Liver (tissue), 9 donors: Measurements from ENCODE around the gene TRIM3. TPM values are rescaled to one million over a fixed set of nuclear protein-coding genes. Genes with fewer than 3 reads are reported as not detected.

Source experiments
- DNase-seq: peaks from one replicate; pipeline ENCODE4 v3.0.0-alpha.2; 2017; ENCODE audit warnings: low spot score
- H3K27ac ChIP-seq, 2 donors: one replicate each; pipeline ENCODE4 v1.7.0; 2013; ENCODE audit warnings: inconsistent platforms in 2 of 2, low read length in 2 of 2, control low read depth in 1 of 2, low read depth in 1 of 2, mild to moderate bottlenecking in 1 of 2
- H3K27me3 ChIP-seq, 4 donors: one replicate each; pipeline versions ENCODE4 v1.6.1 to v1.7.0; 2013; ENCODE audit warnings: low read length in 3 of 4, inconsistent platforms in 1 of 4, mild to moderate bottlenecking in 1 of 4, moderate library complexity in 1 of 4; ENCODE audit not compliant: control insufficient read depth in 4 of 4, insufficient read depth in 4 of 4
- H3K36me3 ChIP-seq, 4 donors: one replicate each; pipeline versions ENCODE4 v1.6.1 to v1.7.0; 2013; ENCODE audit warnings: low read length in 3 of 4, mild to moderate bottlenecking in 3 of 4, low read depth in 1 of 4, moderate library complexity in 1 of 4; ENCODE audit not compliant: control insufficient read depth in 4 of 4, insufficient read depth in 3 of 4
- H3K4me1 ChIP-seq, 4 donors: one replicate each; pipeline versions ENCODE4 v1.6.1 to v1.7.0; 2013; ENCODE audit warnings: low read length in 3 of 4, mild to moderate bottlenecking in 3 of 4, moderate library complexity in 1 of 4; ENCODE audit not compliant: control insufficient read depth in 4 of 4, insufficient read depth in 4 of 4
- H3K4me3 ChIP-seq, 3 donors: one replicate each; pipeline versions ENCODE4 v1.6.1 to v1.7.0; 2013; ENCODE audit warnings: low read length in 3 of 3, control low read depth in 1 of 3, low read depth in 1 of 3, mild to moderate bottlenecking in 1 of 3
- H3K9ac ChIP-seq, 2 donors: one replicate each; pipeline ENCODE4 v1.7.0; 2013; ENCODE audit warnings: low read length in 2 of 2, mild to moderate bottlenecking in 2 of 2, moderate library complexity in 2 of 2, control low read depth in 1 of 2, low read depth in 1 of 2
- H3K9me3 ChIP-seq, 4 donors: one replicate each; pipeline versions ENCODE4 v1.6.1 to v1.7.0; 2013; ENCODE audit warnings: low read length in 3 of 4; ENCODE audit not compliant: control insufficient read depth in 4 of 4
- EGR1 ChIP-seq, 2 donors: IDR thresholded peaks; 2 replicates each; pipeline ENCODE4 v1.6.1; 2016 to 2018; ENCODE audit warnings: antibody characterized with exemption in 2 of 2, low read depth in 2 of 2
- FOXA1 ChIP-seq: IDR thresholded peaks from 2 replicates; pipeline ENCODE4 v1.6.1; 2016; ENCODE audit warnings: antibody characterized with exemption
- FOXA2 ChIP-seq: IDR thresholded peaks from 2 replicates; pipeline ENCODE4 v1.6.1; 2016; ENCODE audit warnings: antibody characterized with exemption
- GABPA ChIP-seq, 2 donors: IDR thresholded peaks in 1 of 2; conservative IDR thresholded peaks in 1 of 2; 2 replicates each; pipeline ENCODE4 v1.6.1; 2016; ENCODE audit warnings: antibody characterized with exemption in 2 of 2, mild to moderate bottlenecking in 1 of 2, moderate library complexity in 1 of 2
- HNF4A ChIP-seq, 2 donors: conservative IDR thresholded peaks; 2 replicates each; pipeline ENCODE4 v1.6.1; 2016; ENCODE audit warnings: antibody characterized with exemption in 2 of 2, mild to moderate bottlenecking in 2 of 2
- HNF4G ChIP-seq: IDR thresholded peaks from 2 replicates; pipeline ENCODE4 v1.6.1; 2016; ENCODE audit warnings: antibody characterized with exemption
- JUND ChIP-seq, 2 donors: IDR thresholded peaks; 2 replicates each; pipeline ENCODE4 v1.6.1; 2016; ENCODE audit warnings: antibody characterized with exemption in 2 of 2
- NR2F2 ChIP-seq: IDR thresholded peaks from 2 replicates; pipeline ENCODE4 v1.6.1; 2016; ENCODE audit warnings: antibody characterized with exemption
- RAD21 ChIP-seq, 2 donors: IDR thresholded peaks; 2 replicates each; pipeline ENCODE4 v1.6.1; 2016; ENCODE audit warnings: antibody characterized with exemption in 2 of 2, mild to moderate bottlenecking in 2 of 2
- RXRA ChIP-seq, 2 donors: IDR thresholded peaks; 2 replicates each; pipeline ENCODE4 v1.6.1; 2017 to 2018; ENCODE audit warnings: antibody characterized with exemption in 2 of 2, mild to moderate bottlenecking in 1 of 2
- SP1 ChIP-seq: IDR thresholded peaks from 2 replicates; pipeline ENCODE4 v1.6.1; 2018; ENCODE audit warnings: antibody characterized with exemption, mild to moderate bottlenecking
- TAF1 ChIP-seq: conservative IDR thresholded peaks from 2 replicates; pipeline ENCODE4 v1.6.1; 2016; ENCODE audit warnings: antibody characterized with exemption, mild to moderate bottlenecking
- YY1 ChIP-seq: IDR thresholded peaks from 2 replicates; pipeline ENCODE4 v1.6.1; 2016; ENCODE audit warnings: antibody characterized with exemption, mild to moderate bottlenecking
- WGBS: extraction: QIAGEN DNeasy Blood & Tissue Kit; methylation state at CpG from one replicate; pipeline ENCODE4 v1.1.7; 2013; 5-methylcytosine and 5-hydroxymethylcytosine counted together
- polyA plus RNA-seq, 2 donors: library from polyadenylated mRNA; stranded (reverse) in 1 of 2; unstranded in 1 of 2; fragments of 200-250 nt in 1 of 2; fragments of >200 nt in 1 of 2; fragmentation: Nextera tagmentation in 1 of 2; extraction: Ambion mirVana in 1 of 2; gene quantifications; one replicate each; pipeline versions ENCODE4 v1.2.1 to v1.2.3, GENCODE V29; 2013 to 2015
- total RNA-seq, 2 donors: library from RNA; depleted of rRNA; stranded (reverse); fragments of >200 nt; gene quantifications; one replicate each; pipeline ENCODE4 v1.2.3, GENCODE V29; 2014
- TF ChIP-seq, protein P1 (sequence below): IDR thresholded peaks from 2 replicates; pipeline ENCODE4 v1.6.1; 2016; ENCODE audit warnings: antibody characterized with exemption
- TF ChIP-seq, protein P2 (sequence below): IDR thresholded peaks from 2 replicates; pipeline ENCODE4 v1.6.1; 2016; ENCODE audit warnings: antibody characterized with exemption, mild to moderate bottlenecking
- TF ChIP-seq, protein P3 (sequence below): fragments of 150-350 bp; IDR thresholded peaks from 2 replicates; pipeline ENCODE4 v1.5.1; 2017; ENCODE audit warnings: improper control_type of control experiment, low read depth, low read length; ENCODE audit not compliant: missing input control
- TF ChIP-seq, protein P4 (sequence below): IDR thresholded peaks from 2 replicates; pipeline ENCODE4 v1.6.1; 2016; ENCODE audit warnings: antibody characterized with exemption
- TF ChIP-seq, protein P5 (sequence below): IDR thresholded peaks from 2 replicates; pipeline ENCODE4 v1.6.1; 2016; ENCODE audit warnings: antibody characterized with exemption
- donor health status: healthy.
- donor health status: healthy.
- donor health status: healthy.
- donor health status: healthy.
- donor health status: healthy.

TRIM3 gene
- total and polyA plus RNA-seq, 4 donors: 5.2 to 12.7 (median 9.1) TPM

DNA sequence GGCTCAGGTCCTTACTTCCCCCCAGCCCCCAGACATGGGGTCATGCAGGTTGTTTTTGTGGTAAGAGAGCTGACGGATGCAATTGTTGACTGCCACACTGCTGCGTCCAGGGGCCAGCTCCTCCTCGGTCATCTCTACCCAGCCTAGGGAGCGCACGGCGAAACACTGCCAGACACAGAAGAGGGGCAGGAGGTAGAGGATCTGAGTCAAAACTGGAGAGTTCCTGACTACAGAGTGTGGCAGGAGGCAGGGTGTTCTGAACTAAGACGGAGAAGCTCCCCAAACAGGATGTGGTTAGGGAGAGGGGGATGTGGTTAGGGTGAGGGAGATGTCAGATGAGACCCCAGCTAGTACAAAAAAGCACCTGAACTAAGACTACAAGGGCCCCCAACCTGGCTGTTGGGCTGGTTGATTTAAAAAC lies 71.2 kb downstream of the TRIM3 start:
- DNase-seq: no peak
- Histone ChIP-seq H3K4me1 (peaks cover 0 to 4% (median 0%) of the 10 kb centered on the region in 4 donors), H3K27me3 (no peaks in the 10 kb centered on the region), H3K27ac (no peak overlapping the region), H3K9ac (no peak overlapping the region), H3K9me3 (no peaks in the 10 kb centered on the region), H3K36me3 (no peaks in the 10 kb centered on the region), H3K4me3 (no peak overlapping the region)
- WGBS: 81% methylated on average over 7 of the region's 7 CpGs
- TF ChIP-seq, protein P1, sequence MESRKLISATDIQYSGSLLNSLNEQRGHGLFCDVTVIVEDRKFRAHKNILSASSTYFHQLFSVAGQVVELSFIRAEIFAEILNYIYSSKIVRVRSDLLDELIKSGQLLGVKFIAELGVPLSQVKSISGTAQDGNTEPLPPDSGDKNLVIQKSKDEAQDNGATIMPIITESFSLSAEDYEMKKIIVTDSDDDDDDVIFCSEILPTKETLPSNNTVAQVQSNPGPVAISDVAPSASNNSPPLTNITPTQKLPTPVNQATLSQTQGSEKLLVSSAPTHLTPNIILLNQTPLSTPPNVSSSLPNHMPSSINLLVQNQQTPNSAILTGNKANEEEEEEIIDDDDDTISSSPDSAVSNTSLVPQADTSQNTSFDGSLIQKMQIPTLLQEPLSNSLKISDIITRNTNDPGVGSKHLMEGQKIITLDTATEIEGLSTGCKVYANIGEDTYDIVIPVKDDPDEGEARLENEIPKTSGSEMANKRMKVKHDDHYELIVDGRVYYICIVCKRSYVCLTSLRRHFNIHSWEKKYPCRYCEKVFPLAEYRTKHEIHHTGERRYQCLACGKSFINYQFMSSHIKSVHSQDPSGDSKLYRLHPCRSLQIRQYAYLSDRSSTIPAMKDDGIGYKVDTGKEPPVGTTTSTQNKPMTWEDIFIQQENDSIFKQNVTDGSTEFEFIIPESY: no peak
- TF ChIP-seq HNF4A (conservative IDR thresholded peaks at IDR 0.05) (no peak), TAF1 (no peak), SP1 (no peak), FOXA2 (no peak), YY1 (no peak), GABPA (IDR thresholded peaks at IDR 0.05 in 1 of 2, conservative IDR thresholded peaks at IDR 0.05 in 1 of 2) (no peak), NR2F2 (no peak), HNF4G (no peak), FOXA1 (no peak), RAD21 (IDR thresholded peaks at IDR 0.05) (no peak), JUND (IDR thresholded peaks at IDR 0.05) (no peak), EGR1 (IDR thresholded peaks at IDR 0.05; ENCODE audit: low read depth in 2 of 2) (no peak), RXRA (IDR thresholded peaks at IDR 0.05) (no peak)
- TF ChIP-seq, protein P2, sequence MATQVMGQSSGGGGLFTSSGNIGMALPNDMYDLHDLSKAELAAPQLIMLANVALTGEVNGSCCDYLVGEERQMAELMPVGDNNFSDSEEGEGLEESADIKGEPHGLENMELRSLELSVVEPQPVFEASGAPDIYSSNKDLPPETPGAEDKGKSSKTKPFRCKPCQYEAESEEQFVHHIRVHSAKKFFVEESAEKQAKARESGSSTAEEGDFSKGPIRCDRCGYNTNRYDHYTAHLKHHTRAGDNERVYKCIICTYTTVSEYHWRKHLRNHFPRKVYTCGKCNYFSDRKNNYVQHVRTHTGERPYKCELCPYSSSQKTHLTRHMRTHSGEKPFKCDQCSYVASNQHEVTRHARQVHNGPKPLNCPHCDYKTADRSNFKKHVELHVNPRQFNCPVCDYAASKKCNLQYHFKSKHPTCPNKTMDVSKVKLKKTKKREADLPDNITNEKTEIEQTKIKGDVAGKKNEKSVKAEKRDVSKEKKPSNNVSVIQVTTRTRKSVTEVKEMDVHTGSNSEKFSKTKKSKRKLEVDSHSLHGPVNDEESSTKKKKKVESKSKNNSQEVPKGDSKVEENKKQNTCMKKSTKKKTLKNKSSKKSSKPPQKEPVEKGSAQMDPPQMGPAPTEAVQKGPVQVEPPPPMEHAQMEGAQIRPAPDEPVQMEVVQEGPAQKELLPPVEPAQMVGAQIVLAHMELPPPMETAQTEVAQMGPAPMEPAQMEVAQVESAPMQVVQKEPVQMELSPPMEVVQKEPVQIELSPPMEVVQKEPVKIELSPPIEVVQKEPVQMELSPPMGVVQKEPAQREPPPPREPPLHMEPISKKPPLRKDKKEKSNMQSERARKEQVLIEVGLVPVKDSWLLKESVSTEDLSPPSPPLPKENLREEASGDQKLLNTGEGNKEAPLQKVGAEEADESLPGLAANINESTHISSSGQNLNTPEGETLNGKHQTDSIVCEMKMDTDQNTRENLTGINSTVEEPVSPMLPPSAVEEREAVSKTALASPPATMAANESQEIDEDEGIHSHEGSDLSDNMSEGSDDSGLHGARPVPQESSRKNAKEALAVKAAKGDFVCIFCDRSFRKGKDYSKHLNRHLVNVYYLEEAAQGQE: no peak
- TF ChIP-seq, protein P3, sequence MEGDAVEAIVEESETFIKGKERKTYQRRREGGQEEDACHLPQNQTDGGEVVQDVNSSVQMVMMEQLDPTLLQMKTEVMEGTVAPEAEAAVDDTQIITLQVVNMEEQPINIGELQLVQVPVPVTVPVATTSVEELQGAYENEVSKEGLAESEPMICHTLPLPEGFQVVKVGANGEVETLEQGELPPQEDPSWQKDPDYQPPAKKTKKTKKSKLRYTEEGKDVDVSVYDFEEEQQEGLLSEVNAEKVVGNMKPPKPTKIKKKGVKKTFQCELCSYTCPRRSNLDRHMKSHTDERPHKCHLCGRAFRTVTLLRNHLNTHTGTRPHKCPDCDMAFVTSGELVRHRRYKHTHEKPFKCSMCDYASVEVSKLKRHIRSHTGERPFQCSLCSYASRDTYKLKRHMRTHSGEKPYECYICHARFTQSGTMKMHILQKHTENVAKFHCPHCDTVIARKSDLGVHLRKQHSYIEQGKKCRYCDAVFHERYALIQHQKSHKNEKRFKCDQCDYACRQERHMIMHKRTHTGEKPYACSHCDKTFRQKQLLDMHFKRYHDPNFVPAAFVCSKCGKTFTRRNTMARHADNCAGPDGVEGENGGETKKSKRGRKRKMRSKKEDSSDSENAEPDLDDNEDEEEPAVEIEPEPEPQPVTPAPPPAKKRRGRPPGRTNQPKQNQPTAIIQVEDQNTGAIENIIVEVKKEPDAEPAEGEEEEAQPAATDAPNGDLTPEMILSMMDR: no peak
- TF ChIP-seq, protein P4, sequence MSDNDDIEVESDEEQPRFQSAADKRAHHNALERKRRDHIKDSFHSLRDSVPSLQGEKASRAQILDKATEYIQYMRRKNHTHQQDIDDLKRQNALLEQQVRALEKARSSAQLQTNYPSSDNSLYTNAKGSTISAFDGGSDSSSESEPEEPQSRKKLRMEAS: no peak
- TF ChIP-seq, protein P5, sequence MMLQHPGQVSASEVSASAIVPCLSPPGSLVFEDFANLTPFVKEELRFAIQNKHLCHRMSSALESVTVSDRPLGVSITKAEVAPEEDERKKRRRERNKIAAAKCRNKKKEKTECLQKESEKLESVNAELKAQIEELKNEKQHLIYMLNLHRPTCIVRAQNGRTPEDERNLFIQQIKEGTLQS: no peak
